Measurements from ENCODE around the gene SH3RF1. TPM values are rescaled to one million over a fixed set of nuclear protein-coding genes. Genes with fewer than 3 reads are reported as not detected.

The SH3RF1 gene
- total and polyA plus RNA-seq, 2 of the 8 experiments (the other 6 are each of a cell fraction or from before 2014, with no cell fraction given) = 6.9 to 15.1 TPM

- Histone ChIP-seq H3K27me3 (replicated peaks in 1 of 4; ENCODE audit: control insufficient read depth in 3 of 4, extremely low read depth in 1 of 4, insufficient read depth in 3 of 4, low read length in 3 of 4) (no peaks in the 10 kb centered on the region), H4K91ac (replicated peaks; ENCODE audit: insufficient read length, low read length) (no peak overlapping the region), H3K56ac (replicated peaks; ENCODE audit: insufficient read length, low read depth, low read length) (no peak overlapping the region), H2AFZ (ENCODE audit: low read length) (no peak overlapping the region), H3K4me2 (ENCODE audit: insufficient read depth in 1 of 2, low read depth in 2 of 2, low read length in 2 of 2) (no peak overlapping the region), H3K79me1 (ENCODE audit: low read depth, low read length) (no peaks in the 10 kb centered on the region), H2BK20ac (ENCODE audit: low read length) (no peak overlapping the region), H3K4me3 (ENCODE audit: extremely low read depth in 1 of 4, insufficient read depth in 2 of 4, low read depth in 3 of 4, low read length in 4 of 4) (no peak overlapping the region), H3K79me2 (ENCODE audit: control insufficient read depth in 1 of 2, insufficient read depth in 2 of 2, low read length in 2 of 2) (no peaks in the 10 kb centered on the region), H3K23ac (ENCODE audit: insufficient read length) (no peak overlapping the region), H4K20me1 (replicated peaks in 1 of 2; ENCODE audit: control insufficient read depth in 1 of 2, insufficient read depth in 2 of 2, low read length in 2 of 2) (no peaks in the 10 kb centered on the region), H3K18ac (ENCODE audit: extremely low read depth, low read length) (no peak overlapping the region), H3K23me2 (ENCODE audit: low read depth, low read length) (no peaks in the 10 kb centered on the region), H3K4me1 (replicated peaks in 1 of 4; ENCODE audit: control insufficient read depth in 3 of 4, insufficient read depth in 4 of 4, low read length in 3 of 4) (no peaks in the 10 kb centered on the region), H3K27ac (ENCODE audit: low read depth, low read length) (no peak overlapping the region), H3K14ac (ENCODE audit: insufficient read length) (no peak overlapping the region), H3K4ac (replicated peaks; ENCODE audit: insufficient read length, low read depth, low read length) (no peak overlapping the region), H2BK12ac (ENCODE audit: low read depth, low read length) (no peak overlapping the region), H3K9me3 (ENCODE audit: insufficient read depth in 2 of 2, low read depth in 1 of 2, low read length in 1 of 2) (peaks cover 0 to 5% of the 10 kb centered on the region in 2 experiments; a peak in 1 of 4 replicates), H2BK120ac (replicated peaks; ENCODE audit: low read depth, low read length) (no peak overlapping the region), H2BK15ac (ENCODE audit: low read length) (no peak overlapping the region), H3K9ac (replicated peaks in 1 of 4; ENCODE audit: extremely low read depth in 1 of 4, low read depth in 3 of 4, low read length in 3 of 4) (no peak overlapping the region), H2BK5ac (ENCODE audit: low read depth, low read length) (no peak overlapping the region), H4K5ac (ENCODE audit: insufficient read length, low read depth, low read length) (no peak overlapping the region), H2AK5ac (ENCODE audit: low read depth, low read length) (no peak overlapping the region), H4K8ac (ENCODE audit: extremely low read depth, insufficient read depth, low read length) (no peak overlapping the region), H3K36me3 (ENCODE audit: control insufficient read depth in 2 of 4, insufficient read depth in 4 of 4, low read length in 3 of 4) (no peaks in the 10 kb centered on the region)
- POLR2A ChIA-PET (ENCODE audit: partially characterized antibody) = no interaction called here
- DNase-seq (ENCODE audit: low read depth in 1 of 2, low spot score in 2 of 2) (no peak), FAIRE-seq (no peak)
- WGBS, 2 experiments (ENCODE audit: extremely low coverage in 1 of 2, insufficient coverage in 1 of 2, insufficient read length in 1 of 2, insufficient replicate concordance in 2 of 2, low coverage in 1 of 2, low lambda C conversion rate in 2 of 2, missing lambda C conversion rate in 1 of 2) = 97% methylated on average over 3 of the region's 3 CpGs; no CpG with 5 or more reads in 1 of the 2 experiments
- CTCF ChIA-PET (ENCODE audit: partially characterized antibody) = interaction anchor here (0.6 to 1.9 kb wide), 15 partner anchors 9 to 278 kb away, joined by 3 to 9 read pairs (median 3); no protein-coding TSS in a partner anchor
- TF ChIP-seq RAD21 (IDR thresholded peaks at IDR 0.05 in 1 of 2, conservative IDR thresholded peaks at IDR 0.05 in 1 of 2; ENCODE audit: low read depth in 2 of 2, low read length in 2 of 2) (peak in 1 of 2 experiments; percentile 22; a peak in 2 of 4 replicates), FOSL1 (IDR thresholded peaks at IDR 0.05; ENCODE audit: insufficient read depth, low read depth, low read length) (no peak), SUZ12 (IDR thresholded peaks at IDR 0.05; ENCODE audit: low read length) (no peak), RNF2 (IDR thresholded peaks at IDR 0.05; ENCODE audit: borderline replicate concordance, low read depth, low read length, missing control alignments, poor library complexity, severe bottlenecking) (no peak), TEAD4 (IDR thresholded peaks at IDR 0.05; ENCODE audit: low read depth, low read length) (no peak), MAX (IDR thresholded peaks at IDR 0.05) (no peak), CTCF (IDR thresholded peaks at IDR 0.05; ENCODE audit: control extremely low read depth in 1 of 3, insufficient read depth in 1 of 3, low read depth in 1 of 3, low read length in 3 of 3) (peak; percentile 2 to 41 (median 41); a peak in 2 of 4 replicates), TCF12 (IDR thresholded peaks at IDR 0.05; ENCODE audit: low read depth, low read length) (no peak), SP2 (IDR thresholded peaks at IDR 0.05; ENCODE audit: low read length) (no peak)
Observed at GRCh38 chr4:169286562-169287301, 16.0 kb upstream of the SH3RF1 start.
